PFSK-1 (cell line): Measurements from ENCODE around the gene SLC35A4.

Experiments
- FOXP2 ChIP-seq: optimal IDR thresholded peaks from 2 replicates; pipeline ENCODE3; 2011; ENCODE audit warnings: borderline replicate concordance, control low read depth, inconsistent platforms; ENCODE audit not compliant: insufficient read depth; ENCODE audit errors: extremely low read length, extremely low read depth
- POLR2AphosphoS5 ChIP-seq: IDR thresholded peaks from 2 replicates; pipeline ENCODE4 v1.6.1; 2012; ENCODE audit warnings: low read depth, mild to moderate bottlenecking, control low read depth, low read length, moderate library complexity
- SIN3A ChIP-seq: IDR thresholded peaks from 2 replicates; pipeline ENCODE4 v1.6.1; 2012; ENCODE audit warnings: mild to moderate bottlenecking, low read length, moderate library complexity, borderline replicate concordance; ENCODE audit not compliant: insufficient read depth
- TAF1 ChIP-seq: IDR thresholded peaks from 2 replicates; pipeline ENCODE4 v1.6.1; 2012; ENCODE audit warnings: low read length, control low read depth, borderline replicate concordance; ENCODE audit not compliant: insufficient read depth
- TF ChIP-seq, protein P1 (sequence below), 2 experiments: IDR thresholded peaks; 2 replicates each; pipeline versions ENCODE4 v1.6.1 to v1.8.0; 2011 to 2012; ENCODE audit warnings: low read depth in 2 of 2, low read length in 2 of 2, control low read depth in 1 of 2, inconsistent platforms in 1 of 2, mild to moderate bottlenecking in 1 of 2, moderate library complexity in 1 of 2; ENCODE audit not compliant: insufficient read depth in 1 of 2

GRCh38 chr5:140557965-140558364 lies 6.7 kb upstream of the SLC35A4 start:
- TF ChIP-seq SIN3A: no peak
- TF ChIP-seq TAF1: no peak
- TF ChIP-seq, protein P1, sequence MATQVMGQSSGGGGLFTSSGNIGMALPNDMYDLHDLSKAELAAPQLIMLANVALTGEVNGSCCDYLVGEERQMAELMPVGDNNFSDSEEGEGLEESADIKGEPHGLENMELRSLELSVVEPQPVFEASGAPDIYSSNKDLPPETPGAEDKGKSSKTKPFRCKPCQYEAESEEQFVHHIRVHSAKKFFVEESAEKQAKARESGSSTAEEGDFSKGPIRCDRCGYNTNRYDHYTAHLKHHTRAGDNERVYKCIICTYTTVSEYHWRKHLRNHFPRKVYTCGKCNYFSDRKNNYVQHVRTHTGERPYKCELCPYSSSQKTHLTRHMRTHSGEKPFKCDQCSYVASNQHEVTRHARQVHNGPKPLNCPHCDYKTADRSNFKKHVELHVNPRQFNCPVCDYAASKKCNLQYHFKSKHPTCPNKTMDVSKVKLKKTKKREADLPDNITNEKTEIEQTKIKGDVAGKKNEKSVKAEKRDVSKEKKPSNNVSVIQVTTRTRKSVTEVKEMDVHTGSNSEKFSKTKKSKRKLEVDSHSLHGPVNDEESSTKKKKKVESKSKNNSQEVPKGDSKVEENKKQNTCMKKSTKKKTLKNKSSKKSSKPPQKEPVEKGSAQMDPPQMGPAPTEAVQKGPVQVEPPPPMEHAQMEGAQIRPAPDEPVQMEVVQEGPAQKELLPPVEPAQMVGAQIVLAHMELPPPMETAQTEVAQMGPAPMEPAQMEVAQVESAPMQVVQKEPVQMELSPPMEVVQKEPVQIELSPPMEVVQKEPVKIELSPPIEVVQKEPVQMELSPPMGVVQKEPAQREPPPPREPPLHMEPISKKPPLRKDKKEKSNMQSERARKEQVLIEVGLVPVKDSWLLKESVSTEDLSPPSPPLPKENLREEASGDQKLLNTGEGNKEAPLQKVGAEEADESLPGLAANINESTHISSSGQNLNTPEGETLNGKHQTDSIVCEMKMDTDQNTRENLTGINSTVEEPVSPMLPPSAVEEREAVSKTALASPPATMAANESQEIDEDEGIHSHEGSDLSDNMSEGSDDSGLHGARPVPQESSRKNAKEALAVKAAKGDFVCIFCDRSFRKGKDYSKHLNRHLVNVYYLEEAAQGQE (IDR thresholded peaks at IDR 0.05; ENCODE audit: insufficient read depth in 1 of 2, low read depth in 2 of 2, low read length in 2 of 2): no peak
- TF ChIP-seq POLR2AphosphoS5: no peak
- TF ChIP-seq FOXP2: no peak
